Measurements from ENCODE around the gene MED12L.
"Not testable (repeated sequence)": the region's sequence is repeated elsewhere in the genome, so short reads cannot be mapped to it uniquely, and the experiment has no call there.

DNA sequence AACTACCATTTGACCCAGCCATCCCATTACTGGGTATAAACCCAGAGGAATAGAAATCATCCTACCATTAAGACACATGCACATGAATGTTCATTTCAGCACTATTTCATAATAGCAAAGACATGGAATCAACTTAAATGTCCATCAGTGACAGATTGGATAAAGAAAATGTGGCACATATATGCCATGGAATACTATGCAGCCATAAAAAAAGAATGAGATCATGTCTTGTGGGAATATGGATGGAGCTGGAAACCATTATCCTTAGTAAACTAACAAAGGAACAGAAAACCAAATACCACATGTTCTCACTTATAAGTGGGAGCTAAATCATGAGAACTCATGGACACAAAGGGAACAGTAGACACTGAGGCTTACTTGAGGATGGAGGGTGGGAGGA is 146.9 kb downstream of the MED12L start:
- not testable (repeated sequence) for TF ChIP-seq ZFX (IDR thresholded peaks at IDR 0.05); CTCF (IDR thresholded peaks at IDR 0.05 in 2 of 3, conservative IDR thresholded peaks at IDR 0.05 in 1 of 3; ENCODE audit: borderline replicate concordance in 1 of 3, insufficient read depth in 1 of 3, low read depth in 2 of 3, low read length in 2 of 3); RAD21 (IDR thresholded peaks at IDR 0.05; ENCODE audit: low read depth); SIN3A (IDR thresholded peaks at IDR 0.05; ENCODE audit: low read depth); JUND (IDR thresholded peaks at IDR 0.05); YY1 (IDR thresholded peaks at IDR 0.05; ENCODE audit: extremely low read depth, insufficient replicate concordance, low read depth, low read length); POLR2A (IDR thresholded peaks at IDR 0.05; ENCODE audit: borderline replicate concordance, extremely low read depth, insufficient read depth, insufficient read length); ZNF274 (IDR thresholded peaks at IDR 0.05; ENCODE audit: low read depth, low read length)
- TF ChIP-seq, protein P1, sequence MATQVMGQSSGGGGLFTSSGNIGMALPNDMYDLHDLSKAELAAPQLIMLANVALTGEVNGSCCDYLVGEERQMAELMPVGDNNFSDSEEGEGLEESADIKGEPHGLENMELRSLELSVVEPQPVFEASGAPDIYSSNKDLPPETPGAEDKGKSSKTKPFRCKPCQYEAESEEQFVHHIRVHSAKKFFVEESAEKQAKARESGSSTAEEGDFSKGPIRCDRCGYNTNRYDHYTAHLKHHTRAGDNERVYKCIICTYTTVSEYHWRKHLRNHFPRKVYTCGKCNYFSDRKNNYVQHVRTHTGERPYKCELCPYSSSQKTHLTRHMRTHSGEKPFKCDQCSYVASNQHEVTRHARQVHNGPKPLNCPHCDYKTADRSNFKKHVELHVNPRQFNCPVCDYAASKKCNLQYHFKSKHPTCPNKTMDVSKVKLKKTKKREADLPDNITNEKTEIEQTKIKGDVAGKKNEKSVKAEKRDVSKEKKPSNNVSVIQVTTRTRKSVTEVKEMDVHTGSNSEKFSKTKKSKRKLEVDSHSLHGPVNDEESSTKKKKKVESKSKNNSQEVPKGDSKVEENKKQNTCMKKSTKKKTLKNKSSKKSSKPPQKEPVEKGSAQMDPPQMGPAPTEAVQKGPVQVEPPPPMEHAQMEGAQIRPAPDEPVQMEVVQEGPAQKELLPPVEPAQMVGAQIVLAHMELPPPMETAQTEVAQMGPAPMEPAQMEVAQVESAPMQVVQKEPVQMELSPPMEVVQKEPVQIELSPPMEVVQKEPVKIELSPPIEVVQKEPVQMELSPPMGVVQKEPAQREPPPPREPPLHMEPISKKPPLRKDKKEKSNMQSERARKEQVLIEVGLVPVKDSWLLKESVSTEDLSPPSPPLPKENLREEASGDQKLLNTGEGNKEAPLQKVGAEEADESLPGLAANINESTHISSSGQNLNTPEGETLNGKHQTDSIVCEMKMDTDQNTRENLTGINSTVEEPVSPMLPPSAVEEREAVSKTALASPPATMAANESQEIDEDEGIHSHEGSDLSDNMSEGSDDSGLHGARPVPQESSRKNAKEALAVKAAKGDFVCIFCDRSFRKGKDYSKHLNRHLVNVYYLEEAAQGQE (IDR thresholded peaks at IDR 0.05; ENCODE audit: low read depth), result not testable (repeated sequence)
